Stimulated activated CD4-positive, alpha-beta T cell treated with anti-CD3 and anti-CD28 coated beads, Interleukin-15, amount 100 ng/mL, for 48 hours (primary cell): ENCODE data around the gene GAB2.
A peak's percentile ranks its signal among the peaks of the same experiment; 100 is the strongest.
"Not testable (repeated sequence)": the region's sequence is repeated elsewhere in the genome, so short reads cannot be mapped to it uniquely, and the experiment has no call there.

Experiments
- DNase-seq, 2 donors: peaks; one replicate each; pipeline ENCODE4 v3.0.0-alpha.2; 2020; ENCODE audit warnings: low read depth in 2 of 2

GAB2 gene

GRCh38 chr11:78250099-78250498, 167.5 kb downstream of the GAB2 start:
- no peak for DNase-seq

- no peak for DNase-seq
Observed at GRCh38 chr11:78248903-78249302, 168.7 kb downstream of the GAB2 start.

GRCh38 chr11:78248191-78248590, 169.4 kb downstream of the GAB2 start:
- no peak for DNase-seq

GRCh38 chr11:78244546-78245255, 172.9 kb downstream of the GAB2 start:
- no peak for DNase-seq

DNA sequence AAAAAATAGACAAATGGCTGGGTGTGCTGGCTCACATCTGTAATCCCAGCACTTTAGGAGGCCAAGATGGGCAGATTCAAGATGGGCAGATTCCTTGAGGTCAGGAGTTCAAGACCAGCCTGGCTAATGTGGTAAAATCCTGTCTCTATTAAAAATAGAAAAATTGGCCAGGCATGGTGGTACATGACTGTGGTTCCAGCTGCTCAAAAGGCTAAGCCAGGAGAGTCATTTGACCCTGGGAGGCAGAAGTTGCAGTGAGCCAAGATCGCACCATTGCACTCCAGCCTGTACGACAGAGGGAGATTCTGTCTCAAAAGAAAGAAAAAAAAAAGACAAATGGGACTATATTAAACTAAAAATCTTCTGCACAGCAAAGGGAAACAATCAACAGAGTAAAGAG, 173.5 kb downstream of the GAB2 start:
- no peak for DNase-seq

DNA sequence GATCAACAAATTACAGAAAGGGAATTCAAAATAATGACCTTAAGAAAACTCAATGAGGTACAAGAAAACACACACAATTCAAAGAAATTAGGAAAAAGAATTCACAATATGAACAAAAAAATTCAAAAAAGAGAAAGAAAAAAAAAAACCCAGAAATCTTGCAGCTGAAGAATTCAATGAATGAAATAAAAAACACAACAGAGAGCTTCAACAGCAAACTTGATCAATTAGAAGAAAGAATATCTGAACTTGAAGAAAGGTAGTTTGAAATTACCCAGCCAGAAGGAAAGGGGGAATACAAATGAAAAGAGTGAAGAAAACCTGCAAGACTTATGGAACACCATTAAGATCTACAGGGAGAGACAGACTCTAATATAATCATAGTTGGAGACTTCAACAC, 176.1 kb downstream of the GAB2 start:
- no peak for DNase-seq

GRCh38 chr11:78239781-78240180, 177.8 kb downstream of the GAB2 start:
- DNase-seq, result no peak

GRCh38 chr11:78237293-78238046, 180.2 kb downstream of the GAB2 start:
- DNase-seq, result no peak

DNA sequence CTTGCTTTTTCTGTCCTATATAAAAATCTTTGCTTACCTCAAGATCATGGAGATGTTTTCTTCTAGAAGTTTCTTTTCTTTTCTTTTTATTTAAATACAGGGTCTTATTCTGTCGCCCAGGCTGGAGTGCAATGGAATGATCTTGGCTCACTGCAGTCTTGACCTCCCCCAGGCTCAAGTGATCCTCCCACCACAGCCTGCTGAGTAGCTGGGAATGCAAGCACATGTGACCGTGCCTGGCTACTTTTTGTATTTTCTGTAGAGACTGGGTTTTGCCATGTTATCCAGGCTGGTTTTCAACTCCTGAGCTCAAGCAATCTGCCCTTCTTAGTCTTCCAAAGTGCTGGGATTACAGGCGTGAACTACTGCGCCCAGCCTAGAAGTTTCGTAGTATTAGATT, 183.6 kb downstream of the GAB2 start:
- DNase-seq, result no peak

- not testable (repeated sequence) for DNase-seq
Observed at GRCh38 chr11:78233046-78233445, 184.6 kb downstream of the GAB2 start.

- no peak for DNase-seq
Observed at GRCh38 chr11:78231962-78232501, 185.6 kb downstream of the GAB2 start.

- DNase-seq, result no peak
Observed at GRCh38 chr11:78230161-78230877, 187.3 kb downstream of the GAB2 start.

GRCh38 chr11:78229106-78229505, 188.5 kb downstream of the GAB2 start:
- no peak for DNase-seq

DNA sequence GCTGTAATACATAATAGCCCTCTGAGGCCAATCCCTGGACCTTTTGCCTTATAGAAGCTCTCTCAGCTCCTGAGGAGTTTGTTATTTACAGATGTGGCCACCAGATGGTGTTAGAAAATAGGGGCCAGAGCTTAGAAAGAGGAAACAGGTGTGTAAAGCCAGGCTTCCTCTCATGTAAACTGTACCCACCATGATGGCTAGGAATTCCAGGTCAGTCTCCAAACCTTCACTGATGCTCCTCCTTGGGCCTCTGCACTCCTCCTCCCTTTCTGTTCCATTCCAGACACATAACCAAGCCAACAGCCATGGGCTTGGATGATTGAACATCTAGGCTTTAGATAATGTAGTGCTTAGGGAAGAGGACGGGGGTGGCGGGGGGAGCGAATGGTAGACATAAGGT, 189.2 kb downstream of the GAB2 start:
- DNase-seq, result peak in 1 of 2 donors; percentile 3

DNA sequence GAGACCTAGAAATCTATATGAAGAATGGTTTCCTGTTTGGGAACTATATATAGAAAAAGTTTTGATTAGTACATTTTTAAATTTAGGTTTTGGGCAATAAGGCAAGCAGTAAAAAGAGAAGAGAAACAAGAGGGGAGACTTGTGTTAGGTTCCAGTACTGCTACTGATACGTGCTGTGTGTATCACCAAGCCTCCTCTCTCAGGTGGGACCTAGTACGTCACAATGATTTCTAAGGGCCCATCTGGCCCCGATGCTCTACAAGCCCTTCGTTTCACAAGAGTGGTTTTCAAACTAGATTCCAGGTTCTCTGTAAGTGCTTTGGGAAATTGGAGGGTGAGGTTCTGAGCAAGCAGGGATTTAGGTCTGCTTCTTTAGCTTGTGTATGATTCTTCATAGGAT, 189.7 kb downstream of the GAB2 start:
- DNase-seq, result no peak

- no peak for DNase-seq
Observed at GRCh38 chr11:78226684-78227680, 190.6 kb downstream of the GAB2 start.

DNA sequence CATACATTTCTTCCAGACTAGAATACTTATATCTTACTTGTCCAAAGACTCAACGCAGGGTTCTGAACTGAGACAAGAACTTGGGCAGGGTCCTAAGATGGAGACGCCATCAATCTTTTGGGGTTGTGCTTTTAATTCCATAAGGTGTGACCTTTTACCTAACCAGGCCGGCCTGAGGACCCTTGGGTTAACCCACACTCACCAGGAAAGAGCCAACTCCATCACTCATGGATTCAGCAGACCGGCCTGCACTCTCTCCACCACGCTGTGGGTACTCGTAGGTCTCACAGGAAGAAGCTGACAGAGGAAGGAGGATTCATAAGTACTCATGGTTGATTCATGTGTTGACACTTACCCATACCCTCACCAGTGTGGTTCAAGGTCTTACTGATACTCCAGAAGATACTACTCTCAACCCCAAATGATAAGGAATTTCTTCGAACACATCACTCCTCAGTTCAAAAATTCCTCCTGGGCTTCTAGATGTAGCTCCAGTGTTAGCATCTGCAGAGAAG, 192.7 kb downstream of the GAB2 start:
- no peak for DNase-seq

GRCh38 chr11:78224506-78224905, 193.1 kb downstream of the GAB2 start:
- DNase-seq, result no peak

GRCh38 chr11:78223320-78223954, 194.2 kb downstream of the GAB2 start:
- DNase-seq, result no peak

- not testable (repeated sequence) for DNase-seq
Observed at GRCh38 chr11:78222726-78223125, 194.9 kb downstream of the GAB2 start.
